GM23248 (cell line): ENCODE measurements around the gene CARS1. TPM values are rescaled to one million over a fixed set of nuclear protein-coding genes. Genes with fewer than 3 reads are reported as not detected.

Experiments
- DNase-seq: peaks from one replicate; pipeline ENCODE4 v3.0.0-alpha.2; 2015
- H2AFZ ChIP-seq: fragments of 200-600 bp; sonication (generic); 2 replicates; pipeline ENCODE4 v1.6.1; 2016; ENCODE audit warnings: antibody characterized with exemption
- H3F3A ChIP-seq: fragments of 200-600 bp; sonication (generic); 2 replicates; pipeline ENCODE4 v1.6.1; 2016; ENCODE audit warnings: mild to moderate bottlenecking, antibody characterized with exemption, mixed run types; ENCODE audit not compliant: insufficient read depth
- H3K27ac ChIP-seq: fragments of 200-600 bp; sonication (generic); 2 replicates; pipeline ENCODE4 v1.5.1; 2016; ENCODE audit warnings: mild to moderate bottlenecking
- H3K27me3 ChIP-seq: fragments of 200-600 bp; sonication (generic); replicated peaks from 2 replicates; pipeline ENCODE4 v1.6.1; 2016; ENCODE audit warnings: mild to moderate bottlenecking; ENCODE audit not compliant: insufficient read depth
- H3K36me3 ChIP-seq: fragments of 200-600 bp; sonication (generic); 2 replicates; pipeline ENCODE4 v1.6.1; 2016; ENCODE audit warnings: low read depth, mild to moderate bottlenecking
- H3K4me1 ChIP-seq: fragments of 200-600 bp; sonication (generic); 2 replicates; pipeline ENCODE4 v1.6.1; 2016; ENCODE audit warnings: mild to moderate bottlenecking; ENCODE audit not compliant: insufficient read depth
- H3K4me2 ChIP-seq: fragments of 200-600 bp; sonication (generic); one replicate; pipeline ENCODE4 v1.6.1; 2016; ENCODE audit warnings: mild to moderate bottlenecking; ENCODE audit not compliant: unreplicated experiment
- H3K4me3 ChIP-seq: fragments of 200-600 bp; sonication (generic); 2 replicates; pipeline ENCODE4 v1.5.1; 2016; ENCODE audit warnings: mild to moderate bottlenecking
- H3K79me2 ChIP-seq: fragments of 200-600 bp; sonication (generic); 2 replicates; pipeline ENCODE4 v1.6.1; 2016; ENCODE audit warnings: mild to moderate bottlenecking; ENCODE audit not compliant: insufficient read depth
- H3K9ac ChIP-seq: fragments of 200-600 bp; sonication (generic); 2 replicates; pipeline ENCODE4 v1.6.1; 2016; ENCODE audit warnings: mild to moderate bottlenecking
- H3K9me2 ChIP-seq: fragments of 200-600 bp; sonication (generic); 2 replicates; pipeline ENCODE4 v1.6.1; 2016; ENCODE audit warnings: mixed run types, mild to moderate bottlenecking, moderate library complexity; ENCODE audit not compliant: insufficient read depth
- H3K9me3 ChIP-seq: fragments of 200-600 bp; sonication (generic); one replicate; pipeline ENCODE4 v1.6.1; 2017; ENCODE audit warnings: low read depth
- H4K20me1 ChIP-seq: fragments of 200-600 bp; sonication (generic); 2 replicates; pipeline ENCODE4 v1.6.0; 2016; ENCODE audit not compliant: insufficient read depth
- EZH2 ChIP-seq: fragments of 200-600 bp; sonication (generic); IDR thresholded peaks from 2 replicates; pipeline ENCODE4 v1.6.1; 2018; ENCODE audit warnings: antibody characterized with exemption, mild to moderate bottlenecking; ENCODE audit not compliant: insufficient read depth, poor library complexity, severe bottlenecking
- EZH2phosphoT487 ChIP-seq: fragments of 200-600 bp; sonication (generic); IDR thresholded peaks from 2 replicates; pipeline ENCODE4 v1.6.1; 2018; ENCODE audit warnings: antibody characterized with exemption, moderate library complexity, mild to moderate bottlenecking, low read depth; ENCODE audit not compliant: insufficient read depth
- WGBS, 2 experiments: methylation state at CpG; one replicate each; pipeline ENCODE4 v1.1.6; 2015 to 2017; ENCODE audit warnings: low lambda C conversion rate in 2 of 2, low coverage in 1 of 2; ENCODE audit errors: missing lambda C conversion rate in 2 of 2; 5-methylcytosine and 5-hydroxymethylcytosine counted together
- in situ Hi-C: fragments of 300-500 bp; cut with MboI; formaldehyde crosslinking; loops from 2 replicates; pipeline ENCODE4 v1.15.0; 2020
- polyA plus RNA-seq: library from polyadenylated mRNA; unstranded; fragments of >200 nt; fragmentation: Nextera tagmentation; extraction: Ambion mirVana; gene quantifications from 2 replicates; pipeline ENCODE4 v1.2.1, GENCODE V29; 2016
- total RNA-seq: library from RNA; depleted of rRNA; stranded (reverse); fragments of >200 nt; shearing (Covaris generic); gene quantifications from 2 replicates; pipeline ENCODE4 v1.2.3, GENCODE V29; 2014

The CARS1 gene
- total and polyA plus RNA-seq, 2 experiments from 2014 or later = 111 to 115 TPM

DNA sequence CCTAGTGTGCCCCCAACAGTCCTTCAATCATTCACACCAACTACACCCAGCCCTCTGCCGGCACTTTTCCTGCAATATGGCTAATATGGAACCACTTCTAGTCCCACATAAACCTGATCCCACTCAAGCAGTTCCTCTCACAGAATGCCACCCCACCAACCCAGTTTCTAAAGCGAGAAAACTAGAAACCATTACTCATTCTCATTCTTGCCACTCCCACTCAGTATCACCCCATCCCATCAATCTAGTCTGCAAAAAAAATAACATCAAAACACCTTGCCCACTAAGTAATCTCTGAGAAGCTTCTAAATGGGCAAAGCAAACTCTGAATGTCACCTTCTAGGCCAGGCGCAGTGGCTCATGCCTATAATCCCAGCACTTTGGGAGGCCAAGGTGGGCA is 83.0 kb downstream of the CARS1 start:
- Histone ChIP-seq H3K79me2 (peaks cover 94% of the 10 kb centered on the region), H3K9me2 (no peaks in the 10 kb centered on the region), H3K4me3 (no peak overlapping the region), H3K36me3 (peaks cover 67% of the 10 kb centered on the region), H3K4me2 (no peak overlapping the region), H3K27me3 (no peaks in the 10 kb centered on the region), H4K20me1 (no peaks in the 10 kb centered on the region), H2AFZ (no peak overlapping the region), H3K9me3 (no peaks in the 10 kb centered on the region), H3F3A (no peaks in the 10 kb centered on the region), H3K27ac (no peak overlapping the region), H3K4me1 (no peaks in the 10 kb centered on the region), H3K9ac (no peak overlapping the region)
- WGBS, 2 experiments = 95 to 96% methylated on average over 3 of the region's 3 CpGs
- in situ Hi-C loops = no loop called here
- no peak for TF ChIP-seq EZH2
- TF ChIP-seq EZH2phosphoT487 = no peak
- DNase-seq = no peak

DNA sequence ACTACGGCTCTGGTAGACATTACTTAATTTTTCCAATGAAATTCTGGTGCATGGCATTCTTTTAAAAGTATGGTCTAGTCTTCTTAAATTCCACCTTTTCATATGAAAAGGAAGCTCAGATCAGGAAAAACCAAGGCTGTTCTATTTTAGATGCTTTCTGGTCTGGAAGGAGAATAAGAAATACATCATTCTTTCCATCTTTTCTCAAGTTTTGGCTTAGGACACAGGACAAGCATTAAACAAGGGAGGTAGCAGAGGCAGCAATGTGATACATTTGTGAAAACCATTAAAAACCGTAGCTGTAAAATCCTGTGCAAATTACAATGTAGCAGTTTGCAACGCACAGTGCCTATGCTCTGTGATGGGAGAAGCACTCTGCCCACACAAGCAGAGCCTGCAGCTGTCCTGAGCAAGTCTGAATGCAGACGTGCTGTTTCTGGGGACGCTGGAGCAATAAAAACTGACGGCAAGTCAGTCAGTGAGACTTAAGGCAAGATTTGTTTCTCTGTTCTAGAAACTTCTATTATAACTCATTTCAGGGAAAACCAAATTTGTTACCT is 88.8 kb downstream of the CARS1 start:
- DNase-seq = no peak
- Histone ChIP-seq H3K9me2 (no peaks in the 10 kb centered on the region), H3K4me1 (no peaks in the 10 kb centered on the region), H3K27ac (no peak overlapping the region), H4K20me1 (no peaks in the 10 kb centered on the region), H3K4me2 (no peak overlapping the region), H3K9ac (no peak overlapping the region), H3F3A (no peaks in the 10 kb centered on the region), H3K36me3 (peaks cover 65% of the 10 kb centered on the region), H2AFZ (no peak overlapping the region), H3K4me3 (no peak overlapping the region), H3K9me3 (no peaks in the 10 kb centered on the region), H3K27me3 (no peaks in the 10 kb centered on the region), H3K79me2 (peaks cover 79% of the 10 kb centered on the region)
- in situ Hi-C loops = no loop called here
- TF ChIP-seq EZH2 (no peak), EZH2phosphoT487 (no peak)
- 79 to 81% methylated on average over 6 of the region's 6 CpGs for WGBS, 2 experiments

DNA sequence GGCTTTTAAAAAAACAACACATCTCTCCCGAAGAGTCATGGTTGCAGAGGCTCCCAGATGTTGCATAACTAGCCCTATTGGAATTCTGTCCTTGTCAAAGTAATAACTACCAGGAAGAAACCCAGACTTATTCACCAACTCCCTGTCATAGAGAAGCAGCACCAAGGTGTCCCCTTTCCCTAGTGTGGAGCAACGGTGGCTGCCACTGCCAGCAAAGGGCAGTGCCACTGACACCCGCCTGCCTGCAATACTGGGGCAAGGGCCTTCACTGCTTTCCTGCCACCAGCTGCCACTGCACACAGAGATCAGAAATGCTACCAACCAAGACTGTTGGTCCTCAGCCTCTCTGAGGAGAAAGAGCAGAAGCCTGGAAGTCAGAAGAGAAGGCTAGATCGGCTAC is 92.4 kb downstream of the CARS1 start:
- DNase-seq = no peak

DNA sequence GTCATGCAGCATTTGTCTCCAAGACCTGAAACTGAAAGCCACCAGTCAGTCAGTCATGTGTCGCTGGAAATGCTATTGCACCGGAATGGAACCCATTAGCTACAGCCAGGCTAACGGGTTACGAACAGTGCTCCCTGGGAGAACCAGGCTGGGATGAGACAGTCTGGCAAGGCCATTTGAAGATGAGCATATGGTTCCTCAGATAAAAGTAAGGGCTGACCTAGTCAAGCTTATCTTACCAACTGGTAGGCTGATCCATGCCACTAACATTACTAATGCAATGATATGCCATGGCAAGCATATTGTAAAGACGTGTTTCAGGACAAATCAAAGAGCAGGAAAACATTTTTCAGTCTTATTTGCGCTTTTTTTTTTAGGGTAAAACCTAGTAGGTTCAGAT is 93.5 kb downstream of the CARS1 start:
- no peak for DNase-seq
- H3K9me3 ChIP-seq = no peaks in the 10 kb centered on the region
- no peak overlapping the region for H3K4me3 ChIP-seq
- no peaks in the 10 kb centered on the region for H3K9me2 ChIP-seq
- H3K9ac ChIP-seq = no peak overlapping the region
- TF ChIP-seq EZH2 (no peak), EZH2phosphoT487 (no peak)
- no peak overlapping the region for H3K4me2 ChIP-seq
- 90% methylated on average over 6 of the region's 6 CpGs for WGBS, 2 experiments
- in situ Hi-C loops = no loop called here
- peaks cover 62% of the 10 kb centered on the region for H3K79me2 ChIP-seq
- H3K27me3 ChIP-seq = no peaks in the 10 kb centered on the region
- H3F3A ChIP-seq = no peaks in the 10 kb centered on the region
- H3K27ac ChIP-seq = no peak overlapping the region
- H2AFZ ChIP-seq = no peak overlapping the region
- H4K20me1 ChIP-seq = no peaks in the 10 kb centered on the region
- peaks cover 56% of the 10 kb centered on the region for H3K36me3 ChIP-seq
- no peaks in the 10 kb centered on the region for H3K4me1 ChIP-seq

More for the DNA sequence above, 92.4 kb downstream of the CARS1 start:
- no peak overlapping the region for H3K4me2 ChIP-seq
- WGBS, 2 experiments = 94 to 95% methylated on average over 4 of the region's 4 CpGs
- TF ChIP-seq EZH2phosphoT487 (no peak), EZH2 (no peak)
- H2AFZ ChIP-seq = no peak overlapping the region
- H3K4me3 ChIP-seq = no peak overlapping the region
- no peaks in the 10 kb centered on the region for H3K4me1 ChIP-seq
- no peak overlapping the region for H3K9ac ChIP-seq
- no peaks in the 10 kb centered on the region for H3F3A ChIP-seq
- peaks cover 56% of the 10 kb centered on the region for H3K36me3 ChIP-seq
- peaks cover 62% of the 10 kb centered on the region for H3K79me2 ChIP-seq
- in situ Hi-C loops = no loop called here
- H3K27me3 ChIP-seq = no peaks in the 10 kb centered on the region
- H4K20me1 ChIP-seq = no peaks in the 10 kb centered on the region
- H3K27ac ChIP-seq = no peak overlapping the region
- H3K9me2 ChIP-seq = no peaks in the 10 kb centered on the region
- H3K9me3 ChIP-seq = no peaks in the 10 kb centered on the region
